HCT116 (cell line): ENCODE measurements around the gene GALM. TPM values are rescaled to one million over a fixed set of nuclear protein-coding genes. Genes with fewer than 3 reads are reported as not detected.

Experiments used
- ATAC-seq: fragments of 200-7000 bp; cut with Tn5 transposase; 2 replicates; pipeline ENCODE4 v1.9.1; 2020; ENCODE audit warnings: mild to moderate bottlenecking, moderate library complexity
- BruUV-seq: library from RNA; stranded (reverse); fragments of 400-500 nt; replicated peaks from 2 replicates; lab custom pipeline; 2021; lab: Mats Ljungman, UMichigan
- CTCF ChIA-PET: fragments of 300-600 bp; sonication (Branson Sonifier 250); formaldehyde crosslinking; loops from one replicate; lab custom pipeline; 2021; ENCODE audit warnings: antibody characterized with exemption; lab: Charles Lee
- POLR2A ChIA-PET: fragments of 300-600, 350-600 bp; sonication (Branson Sonifier 250); formaldehyde crosslinking; loops from one replicate; lab custom pipeline; 2021; ENCODE audit warnings: antibody characterized with exemption; lab: Charles Lee
- RAD21 ChIA-PET, 2 experiments: fragments of 300-600 bp; sonication (Branson Sonifier 250); formaldehyde crosslinking; loops; one replicate each; lab custom pipeline; 2023; ENCODE audit warnings: low total read pairs in 2 of 2; ENCODE audit not compliant: uncharacterized antibody in 2 of 2, unreplicated experiment in 2 of 2, low non-redundant PET in 1 of 2; lab: Charles Lee
- DNase-seq: peaks from one replicate; pipeline ENCODE4 v3.0.0-alpha.2; 2010; ENCODE audit warnings: low read depth, low spot score
- H2AFZ ChIP-seq: fragments of 200-600 bp; shearing (Covaris generic), sonication (generic); 2 replicates; pipeline ENCODE4 v1.6.1; 2017; ENCODE audit warnings: low read depth, mixed run types, mixed read lengths, antibody characterized with exemption, low read length; ENCODE audit not compliant: poor library complexity, severe bottlenecking
- H3K27ac ChIP-seq: 2 replicates; pipeline ENCODE4 v1.5.1; 2012; ENCODE audit warnings: low read depth, low read length
- H3K27me3 ChIP-seq: fragments of 200-600 bp; sonication (generic); 2 replicates; pipeline ENCODE4 v1.6.1; 2016; ENCODE audit warnings: mixed run types, low read length, mixed read lengths; ENCODE audit not compliant: insufficient read depth
- H3K36me3 ChIP-seq, 2 experiments: fragments of 200-500 bp in 1 of 2; fragments of 200-600 bp in 1 of 2; sonication (Bioruptor generic) in 1 of 2; sonication (generic) in 1 of 2; 2 replicates each; pipeline versions ENCODE4 v1.5.1 to v1.6.1; 2014 to 2016; ENCODE audit warnings: low read length in 2 of 2, inconsistent platforms in 1 of 2, mixed read lengths in 1 of 2, mixed run types in 1 of 2; ENCODE audit not compliant: insufficient read depth in 2 of 2, control insufficient read depth in 1 of 2
- H3K4me1 ChIP-seq, 2 experiments: fragments of 200-600 bp in 1 of 2; sonication (generic) in 1 of 2; 2 replicates each; pipeline versions ENCODE4 v1.5.1 to v1.6.1; 2012 to 2017; ENCODE audit warnings: low read length in 2 of 2, inconsistent platforms in 1 of 2, mild to moderate bottlenecking in 1 of 2, mixed read lengths in 1 of 2, mixed run types in 1 of 2, moderate library complexity in 1 of 2; ENCODE audit not compliant: insufficient read depth in 2 of 2, control insufficient read depth in 1 of 2
- H3K4me2 ChIP-seq: fragments of 200-600 bp; sonication (generic); 2 replicates; pipeline ENCODE4 v1.6.1; 2017; ENCODE audit warnings: mixed run types, low read length, mixed read lengths
- H3K4me3 ChIP-seq, 2 experiments: fragments of 200-600 bp in 1 of 2; sonication (generic) in 1 of 2; replicated peaks in 1 of 2; 2 replicates each; pipeline ENCODE4 v1.5.1; 2011 to 2016; ENCODE audit warnings: low read length in 2 of 2, control low read depth in 1 of 2, low read depth in 1 of 2, mild to moderate bottlenecking in 1 of 2, mixed read lengths in 1 of 2, mixed run types in 1 of 2
- H3K79me2 ChIP-seq: fragments of 200-600 bp; sonication (generic); 2 replicates; pipeline ENCODE4 v1.6.1; 2017; ENCODE audit warnings: mild to moderate bottlenecking, mixed run types, low read length, moderate library complexity, mixed read lengths; ENCODE audit not compliant: insufficient read depth
- H3K9ac ChIP-seq: fragments of 200-600 bp; sonication (generic); 2 replicates; pipeline ENCODE4 v1.6.1; 2016; ENCODE audit warnings: low read length, mixed read lengths
- H3K9me2 ChIP-seq: fragments of 200-600 bp; sonication (generic), shearing (Covaris generic); 2 replicates; pipeline ENCODE4 v1.6.1; 2017; ENCODE audit warnings: mixed run types, mild to moderate bottlenecking, moderate library complexity; ENCODE audit not compliant: insufficient read depth
- H3K9me3 ChIP-seq, 2 experiments: fragments of 200-500 bp in 1 of 2; fragments of 200-600 bp in 1 of 2; sonication (Bioruptor generic) in 1 of 2; sonication (generic) in 1 of 2; 2 replicates each; pipeline ENCODE4 v1.6.1; 2014 to 2017; ENCODE audit warnings: low read length in 2 of 2, mixed read lengths in 2 of 2, inconsistent platforms in 1 of 2, low read depth in 1 of 2, mild to moderate bottlenecking in 1 of 2, mixed run types in 1 of 2, moderate library complexity in 1 of 2; ENCODE audit not compliant: control insufficient read depth in 1 of 2, insufficient read depth in 1 of 2
- H4K20me1 ChIP-seq: fragments of 200-600 bp; sonication (generic), shearing (Covaris generic); 2 replicates; pipeline ENCODE4 v1.6.1; 2017; ENCODE audit warnings: mixed run types, mild to moderate bottlenecking, moderate library complexity; ENCODE audit not compliant: insufficient read depth
- CBX3 ChIP-seq: IDR thresholded peaks from 2 replicates; pipeline ENCODE4 v1.6.1; 2012; ENCODE audit warnings: low read depth
- CEBPB ChIP-seq: IDR thresholded peaks from 2 replicates; pipeline ENCODE4 v1.6.1; 2012; ENCODE audit warnings: low read depth
- EGR1 ChIP-seq: IDR thresholded peaks from 2 replicates; pipeline ENCODE4 v1.6.1; 2012; ENCODE audit warnings: low read depth
- ELF1 ChIP-seq: IDR thresholded peaks from 2 replicates; pipeline ENCODE4 v1.6.1; 2012; ENCODE audit warnings: low read depth, borderline replicate concordance
- FOSL1 ChIP-seq: IDR thresholded peaks from 2 replicates; pipeline ENCODE4 v1.6.1; 2012; ENCODE audit warnings: low read depth
- JUND ChIP-seq: IDR thresholded peaks from 2 replicates; pipeline ENCODE4 v1.6.1; 2012
- RAD21 ChIP-seq: IDR thresholded peaks from 2 replicates; pipeline ENCODE4 v1.6.1; 2012; ENCODE audit warnings: low read depth, mild to moderate bottlenecking
- SIN3A ChIP-seq: IDR thresholded peaks from 2 replicates; pipeline ENCODE4 v1.6.1; 2012; ENCODE audit warnings: low read depth
- SP1 ChIP-seq: IDR thresholded peaks from 2 replicates; pipeline ENCODE4 v1.6.1; 2012; ENCODE audit warnings: low read depth
- TCF7L2 ChIP-seq: IDR thresholded peaks from 2 replicates; pipeline ENCODE4 v1.7.0; 2011; ENCODE audit warnings: borderline replicate concordance, inconsistent platforms; ENCODE audit not compliant: insufficient read depth, insufficient read length; ENCODE audit errors: extremely low read depth
- ZFX ChIP-seq: fragments of 450-650 bp; IDR thresholded peaks from 2 replicates; pipeline ENCODE4 v1.6.1; 2017
- ZNF274 ChIP-seq: fragments of 200-500 bp; sonication (Bioruptor generic); IDR thresholded peaks from 2 replicates; pipeline ENCODE4 v1.6.1; 2014; ENCODE audit warnings: mild to moderate bottlenecking, low read depth, low read length, inconsistent platforms
- intact Hi-C: fragments of 100-400 bp; cut with micrococcal nuclease; formaldehyde crosslinking; loops from 2 replicates; pipeline ENCODE4 v1.10.0; 2022
- total RNA-seq: library from RNA; stranded (reverse); gene quantifications from one replicate; pipeline ENCODE4 v1.2.1, GENCODE V29; 2021; ENCODE audit not compliant: unreplicated experiment
- TF ChIP-seq, protein P1 (sequence below): IDR thresholded peaks from 2 replicates; pipeline ENCODE4 v1.6.1; 2012

GALM gene
- total RNA-seq, 1 experiment from 2014 or later: 10.2 TPM

DNA sequence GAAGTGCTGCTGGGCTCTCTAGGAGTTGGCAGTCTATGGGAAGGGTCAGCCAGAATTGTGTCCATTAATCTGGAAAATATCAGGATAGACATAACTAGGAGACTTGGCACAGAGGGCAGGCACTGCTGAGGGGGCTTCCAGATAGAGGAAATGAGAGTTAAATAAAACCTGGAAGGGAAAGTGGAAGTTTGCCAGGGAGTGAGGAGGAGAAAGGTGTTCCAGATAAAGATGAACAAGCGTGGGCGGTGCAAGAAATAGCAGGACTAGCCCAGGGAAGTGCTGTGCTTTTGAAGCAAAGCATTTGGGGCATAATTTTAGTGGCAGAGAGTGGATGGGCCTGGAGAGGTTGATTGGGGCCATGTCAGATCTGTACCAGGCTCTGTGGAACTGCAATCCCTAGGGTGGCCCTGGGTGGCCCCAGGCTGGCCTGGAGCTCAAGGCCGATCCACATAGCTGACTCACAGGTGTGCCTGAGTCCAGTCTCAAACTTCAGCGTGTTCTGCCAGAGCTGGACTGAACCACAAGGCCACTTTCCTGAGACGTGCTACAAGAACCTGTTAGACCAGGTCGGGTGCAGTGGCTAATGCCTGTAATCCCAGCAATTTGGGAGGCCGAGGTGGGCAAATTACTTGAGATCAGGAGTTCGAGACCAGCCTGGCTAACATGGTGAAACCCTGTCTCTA is 26.9 kb downstream of the GALM start (continued):
- no peak for TF ChIP-seq ELF1

DNA sequence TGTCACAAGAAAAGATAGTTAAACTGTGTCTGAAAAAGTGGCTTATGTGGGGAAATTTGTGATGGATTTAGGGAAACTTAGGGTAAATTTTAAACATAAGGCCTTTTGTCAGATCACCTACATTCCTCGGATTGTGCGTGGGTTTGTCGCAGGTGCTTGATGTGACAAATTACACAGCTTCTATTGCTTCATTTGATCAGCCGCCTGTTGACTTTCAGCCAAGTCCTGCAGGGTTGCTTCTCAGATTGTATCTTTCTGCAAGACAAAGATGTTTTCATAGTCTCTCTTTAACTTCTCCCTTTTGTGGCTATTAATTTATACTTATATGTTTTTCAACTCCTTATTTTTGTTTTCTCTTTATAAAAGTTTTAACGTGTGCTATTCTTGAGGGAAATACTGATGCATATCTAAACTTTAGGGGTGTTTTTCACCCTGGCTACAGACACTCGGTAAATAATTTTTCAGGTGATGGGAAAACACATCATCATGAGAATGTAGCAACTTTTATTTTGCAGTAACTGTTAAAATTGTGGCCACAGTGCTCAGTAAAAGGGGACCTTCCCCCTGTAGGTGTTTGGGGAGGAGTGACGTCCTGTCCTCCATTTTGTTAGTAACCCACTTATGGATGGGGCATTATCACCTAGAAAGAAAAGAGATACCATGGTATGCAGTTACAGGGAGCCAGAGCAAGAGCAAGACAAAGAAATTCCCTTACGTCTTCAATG is 31.4 kb downstream of the GALM start:
- H3K9ac ChIP-seq: no peak overlapping the region
- no peaks in the 10 kb centered on the region for H4K20me1 ChIP-seq
- no peak overlapping the region for H3K4me3 ChIP-seq
- H3K27ac ChIP-seq: no peak overlapping the region
- TF ChIP-seq FOSL1 (no peak), SP1 (no peak), ELF1 (no peak), ZNF274 (no peak), JUND (no peak), RAD21 (no peak), SIN3A (no peak), EGR1 (no peak), CEBPB (no peak), ZFX (no peak), TCF7L2 (no peak), CBX3 (no peak)
- TF ChIP-seq, protein P1, sequence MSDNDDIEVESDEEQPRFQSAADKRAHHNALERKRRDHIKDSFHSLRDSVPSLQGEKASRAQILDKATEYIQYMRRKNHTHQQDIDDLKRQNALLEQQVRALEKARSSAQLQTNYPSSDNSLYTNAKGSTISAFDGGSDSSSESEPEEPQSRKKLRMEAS: no peak
- peaks cover 17 to 19% of the 10 kb centered on the region in 2 experiments for H3K4me1 ChIP-seq
- no peaks in the 10 kb centered on the region for H3K9me3 ChIP-seq
- H3K4me2 ChIP-seq: no peak overlapping the region
- no peaks in the 10 kb centered on the region for H3K79me2 ChIP-seq
- DNase-seq: no peak
- no peaks in the 10 kb centered on the region for H3K36me3 ChIP-seq
- no peaks in the 10 kb centered on the region for H3K27me3 ChIP-seq
- intact Hi-C loops: no loop called here
- ATAC-seq: no peak
- CTCF ChIA-PET: no interaction called here
- H2AFZ ChIP-seq: no peak overlapping the region
- RAD21 ChIA-PET: no interaction called here
- no peaks in the 10 kb centered on the region for H3K9me2 ChIP-seq
- POLR2A ChIA-PET: interaction anchor here (1.2 kb wide), 1 partner anchor 54 kb away, joined by 4 read pairs; the partner anchor contains the start of gene SRSF7
- BruUV-seq: no TSS peak
